ENCODE results near the gene LTO1. TPM values are rescaled to one million over a fixed set of nuclear protein-coding genes. Genes with fewer than 3 reads are reported as not detected.

The LTO1 gene
- total RNA-seq (2022; extraction: Qiagen RNA extraction), result 27.1 to 38.6 TPM (median 33.1 TPM) in 5 replicates

DNA sequence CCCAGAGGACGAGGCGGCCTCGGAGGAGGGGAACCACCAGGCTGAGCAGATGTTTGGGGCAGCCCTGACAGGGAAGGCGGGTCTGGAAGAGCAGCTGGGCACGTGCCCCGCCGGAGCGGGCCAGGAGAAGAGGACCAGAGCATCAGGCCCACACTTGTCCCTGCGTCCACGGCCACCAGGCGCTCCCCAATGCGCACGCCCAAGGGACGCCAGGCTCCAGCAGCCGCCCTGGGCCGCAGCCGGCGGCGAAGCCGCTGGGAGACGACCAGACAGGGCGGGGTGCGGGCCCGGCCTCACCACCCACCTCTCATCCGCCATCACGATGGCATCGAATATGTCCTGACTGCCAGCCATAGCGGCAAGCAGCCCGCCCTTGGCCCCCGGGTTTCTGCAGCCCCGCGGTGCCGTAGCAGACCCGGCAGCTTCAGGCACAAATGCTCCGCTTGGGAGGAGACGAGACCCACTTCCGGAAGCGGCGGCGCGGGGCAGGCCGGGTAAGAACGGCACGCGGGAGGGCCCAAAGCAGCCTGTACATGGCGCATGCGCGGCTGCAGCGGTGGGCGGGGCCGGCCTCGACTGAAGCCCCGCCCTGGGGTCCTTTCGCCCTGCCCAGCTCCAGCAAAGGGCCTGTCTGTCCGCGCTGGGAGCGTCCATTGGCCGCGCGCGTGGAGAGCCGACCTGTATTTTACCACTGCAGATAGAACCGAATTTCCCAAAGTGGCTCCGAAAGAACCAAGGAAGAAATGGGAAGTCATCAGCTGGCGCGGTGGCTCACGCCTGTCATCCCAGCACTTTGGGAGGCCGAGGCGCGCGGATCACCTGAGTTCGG, at the start of gene LTO1:
Gene LTO1, minus strand, starts transcription at position 468 of the 829 bp plus-strand sequence. Its CDS starts 114 bp downstream, at position 354.

DNA sequence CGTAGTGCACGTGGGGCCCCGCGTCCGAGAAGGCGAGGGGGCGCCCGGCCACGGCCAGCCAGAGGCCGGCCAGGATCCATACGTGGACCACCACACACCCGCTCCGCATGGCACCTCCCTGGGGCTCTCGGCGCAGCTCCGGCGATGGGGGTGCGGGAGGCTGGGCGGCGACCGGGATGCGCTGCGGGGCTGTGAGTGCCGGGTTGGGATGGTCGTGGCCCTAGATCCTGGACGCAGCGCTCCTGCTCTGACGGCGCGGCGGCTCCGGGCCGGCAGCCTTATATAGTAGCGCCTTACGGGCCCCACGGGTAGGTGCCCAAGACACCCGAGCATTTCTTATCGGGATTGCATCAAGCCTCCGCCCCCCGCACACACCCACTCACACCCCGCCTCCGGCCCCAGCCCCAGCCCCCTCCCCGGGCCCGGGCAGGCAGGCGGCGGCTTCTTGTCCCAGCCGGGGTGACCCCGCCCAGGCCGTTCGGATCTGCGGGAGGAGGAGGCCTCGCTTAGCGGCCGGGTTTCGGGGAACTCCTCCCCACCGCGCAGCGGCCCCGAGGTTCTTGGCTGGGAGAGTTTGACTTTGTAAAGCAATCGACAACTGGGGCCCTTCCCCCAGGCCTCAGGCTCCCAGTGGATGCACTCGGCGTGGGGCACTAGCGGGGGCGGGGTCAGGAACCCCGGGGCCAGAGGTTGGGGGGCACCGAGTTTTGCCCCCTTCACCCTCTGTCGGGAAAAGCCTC, 28.8 kb upstream of the LTO1 start, which contains the start of gene FGF19:
Gene FGF19, minus strand, starts transcription at position 255 of the 740 bp plus-strand sequence. Its CDS starts 146 bp downstream, at position 109.

DNA sequence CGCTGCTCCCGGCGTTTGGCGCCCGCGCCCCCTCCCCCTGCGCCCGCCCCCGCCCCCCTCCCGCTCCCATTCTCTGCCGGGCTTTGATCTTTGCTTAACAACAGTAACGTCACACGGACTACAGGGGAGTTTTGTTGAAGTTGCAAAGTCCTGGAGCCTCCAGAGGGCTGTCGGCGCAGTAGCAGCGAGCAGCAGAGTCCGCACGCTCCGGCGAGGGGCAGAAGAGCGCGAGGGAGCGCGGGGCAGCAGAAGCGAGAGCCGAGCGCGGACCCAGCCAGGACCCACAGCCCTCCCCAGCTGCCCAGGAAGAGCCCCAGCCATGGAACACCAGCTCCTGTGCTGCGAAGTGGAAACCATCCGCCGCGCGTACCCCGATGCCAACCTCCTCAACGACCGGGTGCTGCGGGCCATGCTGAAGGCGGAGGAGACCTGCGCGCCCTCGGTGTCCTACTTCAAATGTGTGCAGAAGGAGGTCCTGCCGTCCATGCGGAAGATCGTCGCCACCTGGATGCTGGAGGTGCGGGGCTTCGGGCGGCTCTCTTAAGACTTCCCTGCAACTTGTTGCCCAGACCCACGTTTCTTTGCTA, 34.1 kb downstream of the LTO1 start, which contains the start of gene CCND1:
Gene CCND1, plus strand, starts transcription at position 162 of the 587 bp plus-strand sequence. Its CDS starts 158 bp downstream, at position 320.

Other genes with a start within 250 kb of the LTO1 start
- gene LINC01488, start 193.7 kb downstream of the LTO1 start, total RNA-seq (2022; extraction: Qiagen RNA extraction), result 0.03 to 0.05 TPM (median 0.05 TPM) in 3 of 5 replicates, not detected in the others
- 175 to 256 TPM (median 222 TPM) in 5 replicates for gene CCND1, start 34.2 kb downstream of the LTO1 start, total RNA-seq (2022; extraction: Qiagen RNA extraction)
- gene FGF19, start 28.7 kb upstream of the LTO1 start, total RNA-seq (2022; extraction: Qiagen RNA extraction), result 0.03 to 0.08 TPM in 2 of 5 replicates, not detected in the others
- gene FGF4, start 100.0 kb upstream of the LTO1 start, total RNA-seq (2022; extraction: Qiagen RNA extraction), result not detected in 5 replicates
- gene FGF3, start 144.1 kb upstream of the LTO1 start, total RNA-seq (2022; extraction: Qiagen RNA extraction), result not detected in 5 replicates

Data from A549 treated with CORT108297 at 1 μM for 4 hours (cell line).